Measurements from ENCODE around the gene ANKRD6. TPM values are rescaled to one million over a fixed set of nuclear protein-coding genes. Genes with fewer than 3 reads are reported as not detected.

Gene ANKRD6
- total and polyA plus RNA-seq, 2 donors (not counting 1 experiment from before 2014, with no cell fraction given): 3.8 to 10.5 TPM

- Mint-ChIP-seq H3K27me3 (peaks cover 5% of the 10 kb centered on the region), H3K27ac (no peak overlapping the region), H3K4me1 (peaks cover 3% of the 10 kb centered on the region), H3K9me3 (ENCODE audit: insufficient read depth) (no peaks in the 10 kb centered on the region), H3K4me3 (no peak overlapping the region)
- Histone ChIP-seq H3K9me3 (ENCODE audit: control extremely low read depth in 1 of 3, control insufficient read depth in 2 of 3, insufficient read depth in 1 of 3, low read length in 2 of 3) (no peaks in the 10 kb centered on the region), H3K9ac (ENCODE audit: low read length) (no peak overlapping the region), H3K27ac (ENCODE audit: low read length in 2 of 2) (no peak overlapping the region), H3K79me2 (ENCODE audit: control insufficient read depth, insufficient read depth, low read length) (no peaks in the 10 kb centered on the region), H3K4me1 (ENCODE audit: control insufficient read depth in 2 of 2, insufficient read depth in 2 of 2, low read length in 2 of 2) (peaks cover under 1 to 2% of the 10 kb centered on the region in 2 donors), H3K27me3 (replicated peaks in 1 of 4; ENCODE audit: control extremely low read depth in 1 of 4, control insufficient read depth in 3 of 4, insufficient read depth in 4 of 4, low read length in 3 of 4) (no peaks in the 10 kb centered on the region), H3K4me3 (ENCODE audit: control extremely low read depth in 1 of 5, extremely low read depth in 1 of 5, insufficient read depth in 1 of 5, low read depth in 2 of 5, low read length in 4 of 5) (no peak overlapping the region), H3K36me3 (replicated peaks in 1 of 2; ENCODE audit: control extremely low read depth in 1 of 2, control insufficient read depth in 1 of 2, extremely low read depth in 1 of 2, insufficient read depth in 2 of 2, low read length in 1 of 2) (no peaks in the 10 kb centered on the region), H4K20me1 (ENCODE audit: control insufficient read depth, insufficient read depth, low read length, poor library complexity, severe bottlenecking) (no peaks in the 10 kb centered on the region), H2AFZ (ENCODE audit: insufficient read depth, low read depth, low read length, poor library complexity, severe bottlenecking) (no peak overlapping the region), H3K4me2 (replicated peaks; ENCODE audit: low read depth, low read length, poor library complexity, severe bottlenecking) (no peak overlapping the region)
- DNase-seq (no peak), ATAC-seq (ENCODE audit: low read depth) (no peak)
- ChIA-PET CTCF (no interaction called here), POLR2A (no interaction called here)
- WGBS (ENCODE audit: insufficient coverage): no CpG with 5 or more reads among the region's 2 CpGs
- intact Hi-C loops (cut with micrococcal nuclease): loop anchor here (10.0 kb wide), 1 partner anchor 376 kb away; the partner anchor contains the start of gene MDN1
- no peak for TF ChIP-seq EZH2 (IDR thresholded peaks at IDR 0.05; ENCODE audit: borderline replicate concordance, insufficient read depth, low read depth, low read length, poor library complexity, severe bottlenecking)
- no peak for TF ChIP-seq CTCF (IDR thresholded peaks at IDR 0.05)
Measured at GRCh38 chr6:89439014-89439413, 6.1 kb downstream of the ANKRD6 start.

- H3K9ac ChIP-seq (ENCODE audit: low read length): no peak overlapping the region
- DNase-seq: no peak
- no peaks in the 10 kb centered on the region for H4K20me1 ChIP-seq (ENCODE audit: control insufficient read depth, insufficient read depth, low read length, poor library complexity, severe bottlenecking)
- H3K9me3 Mint-ChIP-seq (ENCODE audit: insufficient read depth): no peaks in the 10 kb centered on the region
- no peak overlapping the region for H2AFZ ChIP-seq (ENCODE audit: insufficient read depth, low read depth, low read length, poor library complexity, severe bottlenecking)
- ChIA-PET POLR2A (no interaction called here), CTCF (interaction anchor here (1.5 kb wide), 1 partner anchor 10 kb away, joined by 5 read pairs; no protein-coding TSS in a partner anchor)
- no peaks in the 10 kb centered on the region for H3K27me3 ChIP-seq (replicated peaks in 1 of 4; ENCODE audit: control extremely low read depth in 1 of 4, control insufficient read depth in 3 of 4, insufficient read depth in 4 of 4, low read length in 3 of 4)
- no peaks in the 10 kb centered on the region for H3K9me3 ChIP-seq (ENCODE audit: control extremely low read depth in 1 of 3, control insufficient read depth in 2 of 3, insufficient read depth in 1 of 3, low read length in 2 of 3)
- peaks cover 2% of the 10 kb centered on the region for H3K4me1 Mint-ChIP-seq
- 100% methylated on average over 1 of the region's 3 CpGs for WGBS (ENCODE audit: insufficient coverage)
- H3K4me2 ChIP-seq (replicated peaks; ENCODE audit: low read depth, low read length, poor library complexity, severe bottlenecking): no peak overlapping the region
- no peak for ATAC-seq (ENCODE audit: low read depth)
- no peaks in the 10 kb centered on the region for H3K4me1 ChIP-seq (ENCODE audit: control insufficient read depth in 2 of 2, insufficient read depth in 2 of 2, low read length in 2 of 2)
- H3K4me3 ChIP-seq (ENCODE audit: control extremely low read depth in 1 of 5, extremely low read depth in 1 of 5, insufficient read depth in 1 of 5, low read depth in 2 of 5, low read length in 4 of 5): no peak overlapping the region
- TF ChIP-seq CTCF (IDR thresholded peaks at IDR 0.05) (no peak), EZH2 (IDR thresholded peaks at IDR 0.05; ENCODE audit: borderline replicate concordance, insufficient read depth, low read depth, low read length, poor library complexity, severe bottlenecking) (no peak)
- H3K27me3 Mint-ChIP-seq: peaks cover 5% of the 10 kb centered on the region
- H3K27ac ChIP-seq (ENCODE audit: low read length in 2 of 2): no peak overlapping the region
- H3K4me3 Mint-ChIP-seq: no peak overlapping the region
- H3K27ac Mint-ChIP-seq: no peak overlapping the region
- H3K79me2 ChIP-seq (ENCODE audit: control insufficient read depth, insufficient read depth, low read length): no peaks in the 10 kb centered on the region
- H3K36me3 ChIP-seq (replicated peaks in 1 of 2; ENCODE audit: control extremely low read depth in 1 of 2, control insufficient read depth in 1 of 2, extremely low read depth in 1 of 2, insufficient read depth in 2 of 2, low read length in 1 of 2): no peaks in the 10 kb centered on the region
- intact Hi-C loops (cut with micrococcal nuclease): no loop called here
Measured at GRCh38 chr6:89440200-89440599, 7.2 kb downstream of the ANKRD6 start.

Measured in B cell (primary cell).